Sigmoid colon (tissue), 4 donors: ENCODE measurements around the gene CPT2.

ENCODE experiments used
- EP300 ChIP-seq, 4 donors: sonication (generic); formaldehyde crosslinking; IDR thresholded peaks; one replicate each; pipeline ENCODE4 v1.6.1; 2017; ENCODE audit warnings: antibody characterized with exemption in 4 of 4
- POLR2A ChIP-seq, 2 donors: fragments of 450-650 bp; IDR thresholded peaks; one replicate each; pipeline ENCODE4 v1.6.1; 2016; ENCODE audit warnings: antibody characterized with exemption in 2 of 2, mild to moderate bottlenecking in 2 of 2, moderate library complexity in 2 of 2
- POLR2AphosphoS5 ChIP-seq, 4 donors: sonication (generic); formaldehyde crosslinking; IDR thresholded peaks; one replicate each; pipeline ENCODE4 v1.6.1; 2017; ENCODE audit warnings: antibody characterized with exemption in 4 of 4
- TF ChIP-seq, protein P1 (sequence below), 4 experiments: fragments of 450-650 bp in 3 of 4; fragments of 200-600 bp in 1 of 4; IDR thresholded peaks; one replicate each; pipeline ENCODE4 v1.5.1; 2016 to 2019; ENCODE audit warnings: antibody characterized with exemption in 4 of 4, mild to moderate bottlenecking in 3 of 4, moderate library complexity in 2 of 4

GRCh38 chr1:53207726-53208125, 11.1 kb downstream of the CPT2 start:
- TF ChIP-seq, protein P1, sequence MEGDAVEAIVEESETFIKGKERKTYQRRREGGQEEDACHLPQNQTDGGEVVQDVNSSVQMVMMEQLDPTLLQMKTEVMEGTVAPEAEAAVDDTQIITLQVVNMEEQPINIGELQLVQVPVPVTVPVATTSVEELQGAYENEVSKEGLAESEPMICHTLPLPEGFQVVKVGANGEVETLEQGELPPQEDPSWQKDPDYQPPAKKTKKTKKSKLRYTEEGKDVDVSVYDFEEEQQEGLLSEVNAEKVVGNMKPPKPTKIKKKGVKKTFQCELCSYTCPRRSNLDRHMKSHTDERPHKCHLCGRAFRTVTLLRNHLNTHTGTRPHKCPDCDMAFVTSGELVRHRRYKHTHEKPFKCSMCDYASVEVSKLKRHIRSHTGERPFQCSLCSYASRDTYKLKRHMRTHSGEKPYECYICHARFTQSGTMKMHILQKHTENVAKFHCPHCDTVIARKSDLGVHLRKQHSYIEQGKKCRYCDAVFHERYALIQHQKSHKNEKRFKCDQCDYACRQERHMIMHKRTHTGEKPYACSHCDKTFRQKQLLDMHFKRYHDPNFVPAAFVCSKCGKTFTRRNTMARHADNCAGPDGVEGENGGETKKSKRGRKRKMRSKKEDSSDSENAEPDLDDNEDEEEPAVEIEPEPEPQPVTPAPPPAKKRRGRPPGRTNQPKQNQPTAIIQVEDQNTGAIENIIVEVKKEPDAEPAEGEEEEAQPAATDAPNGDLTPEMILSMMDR (IDR thresholded peaks at IDR 0.05), result no peak
- no peak for TF ChIP-seq POLR2AphosphoS5 (IDR thresholded peaks at IDR 0.05)
- no peak for TF ChIP-seq POLR2A (IDR thresholded peaks at IDR 0.05)
- no peak for TF ChIP-seq EP300 (IDR thresholded peaks at IDR 0.05)
